Astrocyte of the spinal cord (primary cell): ENCODE data around the gene TMEM63B.
A peak's percentile ranks its signal among the peaks of the same experiment; 100 is the strongest.

Experiments
- DNase-seq: peaks from one replicate; pipeline ENCODE4 v3.0.0; 2011; ENCODE audit warnings: low read depth, low spot score
- H3K4me3 ChIP-seq: 2 replicates; pipeline ENCODE4 v1.5.1; 2011; ENCODE audit warnings: low read depth, mild to moderate bottlenecking, low read length, moderate library complexity
- CTCF ChIP-seq: IDR thresholded peaks from 2 replicates; pipeline ENCODE4 v1.5.1; 2012; ENCODE audit warnings: low read depth, mild to moderate bottlenecking, low read length, inconsistent platforms
- in situ Hi-C: cut with HindIII; loops from 2 replicates; pipeline ENCODE4 v1.10.0; 2017; ENCODE audit warnings: low sequenced_read_pairs

Gene TMEM63B

DNA sequence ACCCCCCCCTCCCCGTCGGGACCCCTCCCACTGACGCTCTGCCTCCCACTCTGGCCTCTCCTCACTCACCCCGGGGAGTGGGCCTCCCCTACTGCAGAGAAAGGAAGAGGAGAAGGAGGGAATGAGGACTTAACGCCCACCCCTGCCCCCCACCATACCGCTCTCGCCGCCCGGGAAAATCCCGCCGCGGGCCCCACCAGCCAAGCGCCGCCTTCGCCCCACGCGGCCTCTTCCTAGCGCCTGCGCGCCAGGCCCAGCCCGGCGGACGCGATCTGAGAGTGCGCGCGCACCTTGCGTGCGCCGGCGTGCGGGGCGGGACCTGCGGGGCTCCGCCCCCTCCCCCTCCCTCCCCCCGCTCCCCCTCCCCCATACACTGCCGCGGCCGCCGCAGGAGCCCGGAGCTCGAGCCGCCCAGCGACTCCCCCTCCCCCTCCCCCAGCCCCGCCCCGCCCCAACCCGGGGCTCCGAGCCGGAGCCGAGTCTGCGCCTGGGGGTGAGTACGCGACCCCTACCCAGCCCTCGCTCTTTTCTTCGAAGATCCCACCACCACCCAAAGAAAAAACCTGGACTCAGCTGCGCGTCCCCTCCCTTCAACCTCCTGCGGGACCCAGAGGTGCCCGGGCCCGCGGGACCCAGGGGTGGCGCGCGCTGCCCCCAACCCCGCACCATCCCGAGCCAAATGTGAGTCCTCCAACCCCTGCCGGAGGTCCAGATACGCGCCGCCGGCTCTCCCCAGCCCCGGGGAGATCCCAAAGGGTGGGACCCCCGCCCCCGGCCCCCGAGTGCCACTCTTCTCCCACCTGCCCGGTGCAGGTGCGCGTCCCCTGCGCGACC, at the start of gene TMEM63B, which contains the start of gene MRPL14:
TSS of gene TMEM63B (plus strand) at position 369 of the 834 bp plus-strand sequence. CDS start 7,031 bp downstream, outside the sequence.
TSS of gene MRPL14 (minus strand) at position 267 of the 834 bp plus-strand sequence. CDS start 10,841 bp downstream, outside the sequence.
- no peak for TF ChIP-seq CTCF
- in situ Hi-C loops, result no loop called here
- DNase-seq, result peak; percentile 87
- H3K4me3 ChIP-seq, result peak within 1 kb of the TSS; percentile 86

DNA sequence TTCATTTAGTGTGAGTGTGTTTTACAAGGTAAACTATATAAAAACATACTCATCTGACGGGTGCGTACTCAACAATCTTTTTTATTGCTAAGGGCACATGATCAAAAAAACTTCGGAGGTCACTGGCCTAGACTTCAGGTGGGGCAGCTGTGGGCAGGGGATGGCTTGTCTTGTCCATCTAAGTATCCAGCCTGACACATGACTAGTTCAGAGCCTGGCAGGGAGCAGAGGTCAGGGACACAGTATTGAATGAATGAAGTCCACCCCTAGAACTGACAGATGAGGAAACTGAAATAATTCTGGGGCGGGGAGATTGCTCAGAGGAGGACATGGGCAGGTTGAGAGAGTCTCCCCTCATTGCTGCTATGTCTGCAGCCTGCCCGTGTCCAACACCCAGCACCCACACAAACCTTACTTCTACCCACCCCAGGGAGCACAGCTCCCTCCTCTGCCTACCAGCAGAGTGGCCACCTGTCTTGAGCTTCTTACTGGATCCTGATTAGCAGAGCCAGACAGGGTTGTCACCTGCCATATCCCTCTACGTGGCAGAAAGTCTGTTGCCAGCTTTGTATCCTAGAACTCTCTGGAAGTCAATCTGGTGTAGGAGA, 49.0 kb upstream of the TMEM63B start:
- no peak for DNase-seq
- in situ Hi-C loops, result no loop called here
- TF ChIP-seq CTCF, result no peak
- no peak overlapping the region for H3K4me3 ChIP-seq

DNA sequence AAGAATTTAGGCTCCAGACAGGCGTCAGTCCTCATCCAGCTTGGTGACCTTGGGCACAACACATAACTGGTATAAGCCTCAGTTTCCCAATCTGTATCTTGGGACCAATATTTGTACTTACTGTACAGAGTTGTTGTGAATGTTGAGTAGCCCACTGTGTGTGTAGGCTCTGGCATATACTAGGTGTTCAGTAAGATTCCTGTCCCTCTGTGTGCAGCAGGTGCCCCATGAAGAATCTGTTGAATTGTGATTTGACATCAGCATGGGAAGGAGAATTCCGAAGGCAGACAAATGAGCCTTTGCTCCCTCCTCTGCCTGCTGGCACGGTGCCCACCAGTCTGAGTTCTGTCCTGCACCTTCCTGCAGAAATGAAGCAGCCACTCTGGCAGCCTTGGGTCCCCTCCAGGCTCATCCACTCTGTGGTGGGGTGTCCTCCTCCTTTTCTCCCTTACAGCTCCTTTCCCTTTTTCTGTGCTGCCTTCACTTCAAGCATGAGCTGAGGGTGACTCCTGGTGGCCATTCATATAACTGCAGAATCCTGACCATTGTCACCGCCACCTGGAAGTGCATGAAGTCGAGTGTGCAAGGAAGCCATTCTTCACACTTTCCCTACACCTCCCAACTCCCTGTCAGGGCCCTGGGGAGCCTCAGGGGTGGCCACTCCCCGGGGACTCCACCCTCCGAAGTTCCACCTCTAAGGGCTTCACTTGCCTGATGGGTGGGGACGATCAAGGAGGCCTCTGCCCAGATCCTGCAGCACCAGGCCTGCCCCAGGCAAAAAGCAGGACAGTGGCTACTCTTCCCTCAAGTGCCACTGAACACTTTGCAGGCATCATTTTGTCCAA, 48.3 kb upstream of the TMEM63B start:
- H3K4me3 ChIP-seq, result no peak overlapping the region
- in situ Hi-C loops, result no loop called here
- DNase-seq, result peak; percentile 69
- peak; percentile 83 for TF ChIP-seq CTCF

GRCh38 chr6:44079672-44080071, 47.7 kb upstream of the TMEM63B start:
- in situ Hi-C loops, result no loop called here
- no peak overlapping the region for H3K4me3 ChIP-seq
- no peak for TF ChIP-seq CTCF
- DNase-seq, result no peak

GRCh38 chr6:44080561-44081521, 46.5 kb upstream of the TMEM63B start:
- no peak for TF ChIP-seq CTCF
- no peak overlapping the region for H3K4me3 ChIP-seq
- DNase-seq, result no peak
- in situ Hi-C loops, result no loop called here
